HG03520 (cell line): ENCODE results near the gene RBM34.
"Not testable (repeated sequence)": the region's sequence is repeated elsewhere in the genome, so short reads cannot be mapped to it uniquely, and the experiment has no call there.

ENCODE experiments used
- ATAC-seq: cut with Tn5 transposase; IDR thresholded peaks from one replicate; pipeline ENCODE4 v1.9.1; 2021; ENCODE audit warnings: mild to moderate bottlenecking, moderate library complexity; ENCODE audit not compliant: unreplicated experiment

Gene RBM34, protein sequence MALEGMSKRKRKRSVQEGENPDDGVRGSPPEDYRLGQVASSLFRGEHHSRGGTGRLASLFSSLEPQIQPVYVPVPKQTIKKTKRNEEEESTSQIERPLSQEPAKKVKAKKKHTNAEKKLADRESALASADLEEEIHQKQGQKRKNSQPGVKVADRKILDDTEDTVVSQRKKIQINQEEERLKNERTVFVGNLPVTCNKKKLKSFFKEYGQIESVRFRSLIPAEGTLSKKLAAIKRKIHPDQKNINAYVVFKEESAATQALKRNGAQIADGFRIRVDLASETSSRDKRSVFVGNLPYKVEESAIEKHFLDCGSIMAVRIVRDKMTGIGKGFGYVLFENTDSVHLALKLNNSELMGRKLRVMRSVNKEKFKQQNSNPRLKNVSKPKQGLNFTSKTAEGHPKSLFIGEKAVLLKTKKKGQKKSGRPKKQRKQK

DNA sequence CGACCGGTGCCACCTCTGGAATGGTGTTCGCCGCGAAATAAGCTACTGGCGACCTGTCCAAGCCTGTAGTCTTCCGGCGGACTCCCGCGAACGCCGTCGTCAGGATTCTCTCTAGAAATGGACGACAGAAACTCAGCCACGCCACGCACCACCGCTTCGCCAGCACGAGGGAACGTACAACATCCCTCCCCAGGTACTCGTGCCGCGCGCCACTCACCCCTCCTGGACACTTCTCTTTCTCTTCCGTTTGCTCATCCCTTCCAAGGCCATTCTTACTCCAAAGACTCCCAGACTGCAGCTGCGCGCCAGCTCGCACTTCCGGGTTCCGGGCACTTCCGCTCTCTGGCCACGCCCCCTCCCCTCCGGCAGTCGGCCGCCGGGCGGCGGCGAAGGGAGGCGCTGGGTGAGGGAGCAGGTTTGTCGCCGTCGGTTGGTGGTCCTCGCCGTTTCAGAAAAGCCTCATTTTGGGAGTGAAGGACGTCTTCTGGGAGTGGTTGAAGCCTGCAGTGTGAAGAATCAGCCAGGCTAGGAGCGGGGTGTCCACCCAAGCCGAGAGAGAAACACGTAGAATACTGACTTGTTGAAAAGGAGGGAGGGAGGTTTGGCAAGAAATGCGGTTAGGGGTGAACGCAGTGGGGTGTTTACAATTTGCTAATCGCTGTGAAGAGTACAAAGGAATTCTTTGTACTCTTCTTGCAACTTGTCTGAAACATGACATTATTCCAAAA lies at the start of gene RBM34:
RBM34 (minus strand) TSS at position 294 of the 728 bp plus-strand sequence; CDS start at position 270, 24 bp downstream.
- peak; percentile 93 for ATAC-seq

DNA sequence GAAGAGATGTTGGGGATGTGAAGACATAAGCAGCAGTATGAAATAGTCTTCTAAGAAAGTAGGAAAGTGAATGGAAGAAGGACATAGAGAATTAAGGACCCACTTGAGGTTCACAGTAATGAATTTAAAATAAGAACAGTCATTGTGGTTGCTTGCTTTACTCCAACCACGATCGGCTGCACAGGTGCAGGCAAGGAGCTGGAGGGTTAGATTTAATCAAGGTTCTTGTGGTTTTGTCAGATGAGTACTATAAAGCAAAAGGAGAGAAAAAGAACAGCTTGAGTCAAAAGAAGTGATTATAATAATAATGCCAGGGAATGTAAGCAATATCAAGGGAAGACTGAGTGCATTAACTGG lies 46.1 kb upstream of the RBM34 start:
- no peak for ATAC-seq

DNA sequence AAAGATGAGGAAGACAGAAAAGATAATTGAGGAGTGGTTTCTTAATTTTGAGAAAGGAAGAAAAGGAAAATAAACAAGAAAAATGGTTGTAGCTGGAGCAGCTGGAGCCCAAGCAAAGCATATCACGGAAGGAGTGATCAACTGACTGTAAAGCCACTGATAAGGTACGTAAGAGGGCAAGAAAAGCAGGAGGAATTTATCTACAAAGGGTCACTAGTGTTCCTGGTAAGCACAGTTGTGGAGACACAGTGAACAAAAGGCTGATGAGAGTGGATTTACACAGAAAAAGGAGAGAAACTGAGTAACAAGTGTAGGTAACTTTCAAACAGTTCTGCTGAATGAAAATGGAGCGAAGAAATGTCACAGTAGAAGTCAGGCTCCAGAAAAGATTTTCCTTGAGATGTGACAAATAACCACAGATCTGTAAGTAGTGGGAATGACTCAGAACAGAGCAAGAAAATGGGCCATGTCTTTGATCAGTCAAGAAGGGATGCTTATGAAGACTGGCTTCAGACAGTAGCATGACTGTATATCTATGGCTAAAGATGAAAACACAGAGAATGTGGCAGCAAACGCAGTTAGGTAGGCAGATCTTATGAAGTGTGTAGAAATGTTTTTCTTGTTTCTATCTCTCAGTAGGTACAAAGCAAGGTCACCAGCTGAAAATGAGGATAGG lies 45.6 kb upstream of the RBM34 start:
- ATAC-seq: no peak

DNA sequence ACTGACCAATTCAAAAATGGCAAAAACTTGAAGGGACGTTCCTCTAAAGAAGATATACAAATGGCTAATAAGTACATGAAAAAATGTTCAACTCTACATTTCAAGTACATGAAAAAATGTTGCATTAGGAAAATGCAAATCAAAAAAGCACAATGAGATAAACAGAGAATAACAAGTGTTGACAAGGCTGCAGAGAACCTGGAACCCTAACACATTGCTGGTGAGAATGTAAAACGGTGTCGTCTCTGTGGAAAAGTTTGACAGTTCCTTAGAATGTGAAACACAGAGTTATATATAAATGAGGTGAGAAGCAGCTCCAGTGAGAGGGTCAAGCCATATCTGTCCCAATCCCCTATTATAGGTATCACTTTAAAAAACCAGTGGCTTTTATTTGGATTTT lies 44.6 kb upstream of the RBM34 start:
- ATAC-seq: no peak

DNA sequence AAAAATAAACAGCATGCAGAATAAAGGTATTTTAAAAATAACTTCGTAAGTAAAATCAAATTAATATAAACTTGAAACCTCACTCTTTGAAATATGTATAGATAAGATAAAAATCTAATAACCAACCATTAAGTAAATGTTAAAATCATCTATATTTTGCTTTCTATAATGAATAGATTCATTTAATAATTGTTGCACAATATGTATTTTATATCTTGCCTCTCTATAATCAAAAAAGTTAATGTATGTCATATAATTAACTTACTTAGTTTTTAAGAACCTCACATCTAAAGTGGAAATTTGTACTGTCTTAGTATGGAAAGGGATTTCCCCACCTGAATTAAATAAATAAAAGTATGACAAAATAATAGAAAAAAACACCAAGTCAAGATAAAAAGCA lies 42.4 kb upstream of the RBM34 start:
- ATAC-seq: no peak

DNA sequence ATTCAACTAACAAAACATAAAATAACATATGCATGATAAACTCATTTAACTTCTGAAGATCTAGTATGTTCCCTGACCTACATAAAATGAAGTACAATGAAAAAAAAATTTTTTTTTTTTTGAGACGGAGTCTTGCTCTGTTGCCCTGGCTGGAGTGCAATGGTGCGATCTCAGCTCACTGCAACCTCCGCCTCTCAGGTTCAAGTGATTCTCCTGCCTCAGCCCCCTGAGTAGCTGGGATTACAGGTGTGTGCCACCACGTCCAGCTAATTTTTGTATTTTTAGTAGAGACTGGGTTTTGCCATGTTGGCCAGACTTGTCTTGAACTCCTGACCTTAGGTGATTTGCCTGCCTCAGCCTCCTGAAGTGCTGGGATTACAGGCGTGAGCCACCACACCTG lies 41.4 kb upstream of the RBM34 start:
- not testable (repeated sequence) for ATAC-seq

DNA sequence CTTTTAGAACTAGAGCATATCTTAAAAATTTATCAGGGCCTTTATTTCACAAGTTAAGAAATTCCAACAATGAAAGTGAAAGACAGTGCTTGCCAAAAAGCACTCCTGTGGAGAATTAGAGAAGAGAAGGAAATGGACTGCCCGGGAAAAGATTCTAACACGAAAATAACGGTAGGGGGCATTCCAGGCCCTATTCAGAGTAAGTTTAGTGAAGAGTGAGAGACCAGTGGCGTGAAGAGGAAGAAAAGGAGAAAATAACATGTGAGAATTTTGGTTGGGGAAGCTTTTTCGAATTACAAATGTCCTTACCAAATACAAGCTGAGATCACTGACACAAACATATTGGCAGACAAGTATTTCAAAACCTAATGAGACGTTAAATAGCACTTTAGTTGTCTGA lies 38.4 kb upstream of the RBM34 start:
- ATAC-seq: no peak

DNA sequence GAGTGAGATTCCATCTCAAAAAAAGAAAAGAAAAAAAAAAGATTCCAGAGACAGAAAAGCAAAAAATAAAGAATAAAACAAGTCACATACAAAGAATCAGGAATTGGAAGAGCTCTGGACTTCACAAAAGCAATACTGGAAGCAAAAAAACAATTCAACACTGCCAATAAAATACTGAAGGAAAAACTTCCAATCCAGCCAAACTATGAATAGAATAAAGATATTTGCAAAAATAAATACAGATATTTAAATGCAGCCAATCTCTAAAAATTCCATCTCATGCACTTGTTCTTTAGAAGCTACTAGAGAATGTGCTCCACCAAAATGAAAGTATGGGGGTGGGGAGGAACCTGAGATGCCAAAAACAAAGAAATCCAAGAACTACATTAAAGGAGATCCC lies 29.4 kb upstream of the RBM34 start:
- ATAC-seq: no peak

DNA sequence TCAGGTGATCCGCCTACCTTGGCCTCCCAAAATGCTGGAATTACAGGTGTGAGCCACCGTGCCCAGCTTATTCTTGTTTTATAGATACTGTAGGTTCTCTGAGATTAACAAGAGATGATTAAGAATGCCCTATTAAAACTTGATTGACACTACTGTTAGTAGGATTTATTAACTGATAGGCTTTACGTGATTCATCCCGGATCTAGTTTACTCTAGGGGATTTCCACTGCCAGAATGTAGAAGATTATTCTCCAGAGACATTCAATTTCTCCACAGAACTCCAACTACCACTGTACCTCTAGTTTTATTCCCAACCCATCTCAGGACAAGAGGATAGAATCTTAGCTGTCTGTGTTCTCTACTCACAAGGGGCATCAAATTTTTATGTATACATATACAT lies 26.3 kb upstream of the RBM34 start:
- ATAC-seq: no peak

DNA sequence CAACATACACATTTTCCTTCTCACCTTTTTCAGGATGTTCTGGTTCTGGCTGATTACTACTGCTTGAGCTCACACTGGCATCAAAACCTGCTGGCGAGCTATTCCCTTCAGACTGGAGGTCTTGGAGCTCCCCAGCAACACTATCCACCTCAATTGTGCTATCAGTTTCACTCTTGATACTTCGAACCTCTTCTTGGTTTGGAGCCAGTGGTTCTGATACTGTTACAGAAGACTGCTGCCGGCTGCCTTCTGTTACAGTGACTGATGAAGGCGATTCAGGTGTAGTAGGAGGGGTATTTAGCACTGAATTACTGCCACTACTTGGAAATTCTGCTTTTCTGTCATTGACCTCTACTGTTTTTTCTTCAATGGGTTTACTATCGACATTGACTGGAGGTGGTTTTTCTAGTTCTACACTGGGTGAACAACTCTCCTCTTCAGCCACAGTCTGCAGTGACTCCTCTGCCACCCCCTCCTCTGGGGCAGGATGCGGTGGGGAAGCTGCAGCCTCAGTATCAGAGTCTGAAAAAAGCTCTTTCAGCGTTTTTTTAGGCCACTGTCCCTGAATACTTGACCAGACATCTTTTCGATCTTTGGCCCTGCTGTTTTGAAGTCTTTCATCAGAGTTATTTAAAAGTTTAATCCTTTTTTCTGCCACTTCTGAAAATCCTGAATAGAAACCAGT lies 20.7 kb upstream of the RBM34 start:
- no peak for ATAC-seq

DNA sequence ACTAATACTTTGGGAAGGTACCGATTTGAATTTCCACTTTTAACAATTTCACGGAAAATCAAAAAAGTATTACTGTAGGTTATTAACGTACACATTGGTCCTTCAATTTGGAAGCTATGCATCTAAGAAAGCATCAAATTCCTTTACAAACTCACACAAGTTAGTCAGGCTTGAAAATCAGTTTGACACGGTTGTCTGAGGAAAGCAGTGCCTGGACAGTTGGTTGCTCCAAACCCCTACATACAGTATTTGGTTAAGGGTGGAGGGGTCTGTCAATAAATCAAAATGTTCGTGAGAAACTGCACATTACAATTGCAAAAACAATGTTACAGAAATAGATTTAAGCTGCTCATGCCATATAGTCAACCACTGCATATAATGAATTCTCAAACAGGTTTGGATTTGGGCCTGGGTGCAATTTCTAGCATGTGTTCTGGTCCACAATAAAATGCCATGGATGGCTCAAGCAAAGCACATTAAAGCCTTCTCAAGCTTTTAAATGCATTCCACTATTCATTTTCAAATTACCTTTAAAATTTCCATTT lies 19.9 kb upstream of the RBM34 start:
- ATAC-seq: no peak

DNA sequence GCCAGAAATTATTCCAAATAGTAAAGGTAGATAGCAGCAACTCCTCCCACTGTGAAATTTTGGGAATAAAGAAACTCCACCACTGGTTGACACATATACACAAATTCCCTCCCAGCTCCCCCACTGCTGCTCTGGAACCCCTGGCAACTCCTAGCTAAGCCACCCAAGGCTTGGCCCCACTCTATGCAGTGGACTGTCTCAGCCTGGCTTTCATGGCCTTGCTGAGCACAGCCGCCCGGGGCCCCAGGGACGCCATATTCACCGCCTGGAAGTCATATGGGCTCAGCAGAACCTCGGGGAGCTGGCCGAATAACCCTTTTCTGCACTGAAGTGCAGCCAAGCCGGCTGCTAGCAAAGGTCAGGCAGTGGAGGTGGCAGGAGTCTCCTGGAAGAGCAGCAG lies 15.4 kb upstream of the RBM34 start:
- ATAC-seq: no peak

DNA sequence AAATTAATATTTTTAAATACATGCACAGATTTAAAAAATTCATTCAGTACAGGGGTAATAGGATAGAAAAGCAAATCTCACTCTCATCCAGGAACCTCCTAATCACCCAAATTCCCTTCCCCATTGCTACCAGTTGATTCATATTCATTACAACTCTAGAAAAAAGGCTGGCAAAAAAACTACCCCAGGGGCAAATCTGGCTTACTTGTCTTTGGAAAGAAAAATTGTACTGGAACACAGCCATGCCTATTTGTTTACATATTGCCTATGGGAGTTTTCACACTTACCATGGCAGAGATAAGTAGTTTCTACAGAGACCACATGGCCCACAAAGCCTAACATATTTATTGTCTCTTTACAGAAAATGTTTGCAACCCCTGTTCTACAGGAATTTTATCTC lies 8.9 kb upstream of the RBM34 start:
- no peak for ATAC-seq

DNA sequence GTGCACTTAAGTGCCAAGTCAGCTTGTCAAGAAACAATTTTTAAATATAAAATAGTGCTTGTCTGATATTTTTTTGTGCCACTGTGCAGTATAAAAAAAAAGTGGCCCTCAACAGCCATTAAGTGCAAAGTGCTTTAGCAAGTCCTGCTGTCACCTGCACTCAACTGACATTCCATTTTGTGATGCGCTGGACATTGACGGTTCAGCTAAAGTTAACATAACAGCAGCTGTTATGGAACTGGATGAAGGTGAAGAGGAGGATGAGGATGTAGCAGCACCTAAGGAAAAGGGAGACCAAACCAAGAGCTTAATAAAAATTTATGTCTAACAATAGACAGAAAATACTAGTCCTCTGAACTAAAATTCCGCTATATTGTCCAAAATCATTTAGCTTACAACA lies 7.3 kb upstream of the RBM34 start:
- ATAC-seq: no peak

DNA sequence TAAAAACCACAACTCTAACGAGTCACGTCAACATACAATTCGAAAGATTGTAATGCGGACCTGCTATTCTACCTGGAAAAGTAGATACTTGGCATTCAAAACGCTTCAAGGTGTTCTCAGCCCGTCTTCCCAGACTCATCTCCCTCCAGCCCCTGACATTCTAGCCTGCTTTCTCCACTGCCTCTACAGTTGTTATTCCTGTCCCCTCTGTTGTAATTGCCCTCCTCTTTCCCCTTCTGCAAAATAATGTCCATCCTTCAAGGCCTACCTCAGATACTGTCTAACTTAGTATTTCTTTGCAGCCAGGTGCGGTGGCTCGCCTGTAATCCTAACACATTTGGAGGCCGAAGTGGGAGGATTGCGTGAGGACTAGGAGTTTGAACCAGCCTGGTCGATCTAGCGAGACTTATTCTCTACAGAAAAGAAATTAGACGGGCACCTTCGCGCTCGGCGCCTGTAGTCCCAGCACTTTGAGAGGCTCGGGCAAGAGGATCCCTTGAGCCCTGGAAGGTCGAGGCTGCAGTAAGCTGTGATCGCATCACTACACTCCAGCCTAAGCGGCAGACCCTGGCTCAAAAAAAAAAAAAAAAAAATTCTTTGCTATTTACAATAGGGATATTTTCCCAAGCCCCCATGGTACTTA lies 756 bp upstream of the RBM34 start:
- no peak for ATAC-seq

DNA sequence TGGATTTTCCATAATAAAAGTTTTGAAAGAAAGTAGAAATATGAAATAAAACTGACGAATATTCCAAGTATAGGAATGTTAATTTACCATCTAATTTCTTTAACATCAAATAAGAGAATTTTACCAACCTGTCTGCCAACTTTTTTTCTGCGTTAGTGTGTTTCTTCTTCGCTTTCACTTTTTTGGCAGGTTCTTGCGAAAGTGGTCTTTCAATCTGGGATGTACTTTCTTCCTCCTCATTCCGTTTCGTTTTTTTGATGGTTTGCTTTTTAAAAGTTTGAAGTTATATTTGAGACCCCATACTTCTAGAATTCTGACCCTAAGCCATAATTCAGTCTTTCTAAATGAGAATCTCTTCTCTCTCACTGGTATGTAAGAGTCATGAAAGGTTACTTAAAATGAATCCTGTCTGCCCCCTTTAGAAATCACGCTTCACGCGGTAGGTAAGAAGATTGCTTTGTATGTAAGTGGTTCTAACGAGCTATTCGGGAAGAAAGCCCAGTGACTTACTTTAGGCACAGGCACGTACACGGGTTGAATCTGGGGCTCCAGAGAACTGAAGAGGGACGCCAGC lies 580 bp downstream of the RBM34 start:
- peak; percentile 41 for ATAC-seq

DNA sequence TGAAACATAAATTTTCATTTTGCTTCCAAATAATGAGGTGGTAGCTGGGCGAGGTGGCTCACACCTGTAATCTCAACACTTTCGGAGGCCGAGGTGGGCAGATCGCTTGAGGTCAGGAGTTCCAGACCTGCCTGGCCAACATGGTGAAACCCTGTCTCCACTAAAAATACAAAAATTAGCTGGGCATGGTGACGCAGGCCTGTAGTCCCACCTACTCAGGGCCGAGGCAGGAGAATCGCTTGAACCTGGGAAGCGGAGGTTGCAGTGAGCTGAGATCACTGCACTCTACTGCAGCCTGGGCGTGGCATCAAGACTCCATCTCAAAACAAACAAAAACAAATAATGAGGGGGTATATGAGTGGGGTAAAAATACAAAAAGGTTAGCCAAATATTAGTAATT lies 1.1 kb downstream of the RBM34 start:
- ATAC-seq: not testable (repeated sequence)

DNA sequence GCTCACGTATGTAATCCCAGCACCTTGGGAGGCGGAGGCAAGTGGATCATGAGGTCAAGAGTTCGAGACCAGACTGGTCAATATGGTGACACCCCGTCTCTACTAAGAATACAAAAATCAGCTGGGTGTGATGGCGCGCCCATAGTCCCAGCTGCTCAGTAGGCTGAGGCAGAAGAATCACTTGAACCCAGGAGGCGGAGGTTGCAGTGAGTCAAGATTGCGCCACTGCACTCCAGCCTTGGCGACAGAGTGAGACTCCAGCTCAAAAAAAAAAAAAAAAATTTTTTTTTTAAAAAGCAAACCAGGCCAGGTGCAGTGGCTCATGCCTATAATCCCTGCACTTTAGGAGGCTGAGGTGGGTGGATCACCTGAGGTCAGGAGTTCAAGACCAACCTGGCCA lies 1.8 kb downstream of the RBM34 start:
- ATAC-seq: not testable (repeated sequence)

DNA sequence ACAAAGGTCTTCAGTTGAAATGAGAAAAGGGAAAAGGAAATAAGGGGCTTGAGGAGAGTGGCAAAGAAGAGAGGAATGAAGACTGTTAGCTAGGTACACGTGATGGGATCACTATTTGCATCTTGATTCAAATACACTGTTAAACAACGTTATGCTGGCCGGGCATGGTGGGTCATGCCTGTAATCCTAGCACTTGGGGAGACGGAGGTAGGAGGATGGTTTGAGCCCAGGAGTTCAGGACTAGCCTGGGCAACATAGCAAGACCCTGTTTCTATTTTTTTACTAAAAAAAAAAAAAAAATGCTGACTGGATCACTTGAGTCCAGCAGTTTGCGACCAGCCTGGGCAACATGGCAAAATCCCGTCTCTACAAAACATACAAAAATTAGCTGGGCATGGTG lies 2.4 kb downstream of the RBM34 start:
- no peak for ATAC-seq

DNA sequence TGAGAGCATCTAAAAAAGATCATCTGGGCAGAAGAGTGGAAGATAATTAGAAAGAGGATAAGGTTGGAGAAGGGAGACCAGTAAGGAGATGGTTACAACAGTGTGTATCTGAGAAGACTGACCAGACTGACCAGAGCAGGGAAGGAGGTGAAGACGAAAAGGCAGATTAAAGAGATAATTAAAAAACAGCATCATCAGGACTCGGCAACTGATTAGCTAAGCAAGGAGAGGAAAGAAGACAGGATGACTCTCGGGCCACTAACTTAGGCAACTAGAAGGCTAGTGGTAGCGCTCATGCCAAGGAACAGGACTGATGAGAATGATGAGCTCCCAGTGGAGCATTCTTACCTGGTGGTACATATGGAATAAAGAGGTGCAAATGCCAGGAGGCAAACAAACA lies 3.9 kb downstream of the RBM34 start:
- no peak for ATAC-seq
